PC-3 (cell line): ENCODE data around the gene ACYP2. TPM values are rescaled to one million over a fixed set of nuclear protein-coding genes. Genes with fewer than 3 reads are reported as not detected.
A peak's percentile ranks its signal among the peaks of the same experiment; 100 is the strongest.
"Not testable (repeated sequence)": the region's sequence is repeated elsewhere in the genome, so short reads cannot be mapped to it uniquely, and the experiment has no call there.

Source experiments
- ATAC-seq: fragments of 200-7000 bp; cut with Tn5 transposase; 2 replicates; pipeline ENCODE4 v1.9.1; 2020; ENCODE audit warnings: mild to moderate bottlenecking, moderate library complexity
- BruUV-seq: library from RNA; stranded (reverse); fragments of 400-500 nt; replicated peaks from 2 replicates; lab custom pipeline; 2021; lab: Mats Ljungman, UMichigan
- CTCF ChIA-PET: fragments of 300-600 bp; sonication (Branson Sonifier 250); formaldehyde crosslinking; loops from one replicate; lab custom pipeline; 2022; ENCODE audit warnings: antibody characterized with exemption; lab: Charles Lee
- POLR2A ChIA-PET: fragments of 300-600 bp; sonication (Branson Sonifier 250); formaldehyde crosslinking; loops from one replicate; lab custom pipeline; 2022; ENCODE audit warnings: antibody characterized with exemption; ENCODE audit not compliant: unreplicated experiment; lab: Charles Lee
- DNase-seq: peaks from one replicate; pipeline ENCODE4 v3.0.0-alpha.2; 2015
- H2AFZ ChIP-seq: fragments of 300-600 bp; sonication (generic); 2 replicates; pipeline ENCODE4 v1.6.0; 2016; ENCODE audit warnings: antibody characterized with exemption, low read length
- H3F3A ChIP-seq: fragments of 300-600 bp; sonication (generic); one replicate; pipeline ENCODE4 v1.6.0; 2017; ENCODE audit warnings: antibody characterized with exemption, low read length, control low read depth, mild to moderate bottlenecking; ENCODE audit not compliant: unreplicated experiment
- H3K27ac ChIP-seq: fragments of 300-600 bp; sonication (generic); 2 replicates; pipeline ENCODE4 v1.5.1; 2016; ENCODE audit warnings: mild to moderate bottlenecking, low read length
- H3K27me3 ChIP-seq: fragments of 300-600 bp; sonication (generic); 2 replicates; pipeline ENCODE4 v1.6.1; 2016; ENCODE audit warnings: low read length, mixed read lengths
- H3K36me3 ChIP-seq: fragments of 300-600 bp; sonication (generic); 2 replicates; pipeline ENCODE4 v1.6.1; 2016; ENCODE audit warnings: low read depth, mixed run types, low read length, mixed read lengths
- H3K4me1 ChIP-seq: fragments of 300-600 bp; sonication (generic); 2 replicates; pipeline ENCODE4 v1.5.1; 2016; ENCODE audit warnings: low read length; ENCODE audit not compliant: insufficient read depth
- H3K4me2 ChIP-seq: fragments of 300-600 bp; sonication (generic); 2 replicates; pipeline ENCODE4 v1.6.0; 2016; ENCODE audit warnings: low read length
- H3K4me3 ChIP-seq: fragments of 300-600 bp; sonication (generic); 2 replicates; pipeline ENCODE4 v1.5.1; 2016; ENCODE audit warnings: mild to moderate bottlenecking, low read length, mixed read lengths
- H3K79me2 ChIP-seq: fragments of 300-600 bp; sonication (generic); 2 replicates; pipeline ENCODE4 v1.6.1; 2017; ENCODE audit warnings: low read length, mixed read lengths
- H3K9ac ChIP-seq: fragments of 300-600 bp; sonication (generic); 2 replicates; pipeline ENCODE4 v1.6.0; 2016; ENCODE audit warnings: mild to moderate bottlenecking, low read length
- H3K9me2 ChIP-seq: fragments of 300-600 bp; sonication (generic); replicated peaks from 2 replicates; pipeline ENCODE4 v1.6.1; 2016; ENCODE audit warnings: mixed run types, low read length, mixed read lengths
- H3K9me3 ChIP-seq: fragments of 300-600 bp; sonication (generic); 2 replicates; pipeline ENCODE4 v1.6.1; 2016; ENCODE audit warnings: low read length, mixed read lengths
- H4K20me1 ChIP-seq: fragments of 300-600 bp; sonication (generic); 2 replicates; pipeline ENCODE4 v1.6.1; 2016; ENCODE audit warnings: low read length, mixed read lengths
- CTCF ChIP-seq: fragments of 300-600 bp; sonication (generic); conservative IDR thresholded peaks from 2 replicates; pipeline ENCODE4 v1.5.1; 2017; ENCODE audit warnings: antibody characterized with exemption, low read depth, mild to moderate bottlenecking, low read length
- EZH2 ChIP-seq: fragments of 300-600 bp; sonication (generic); IDR thresholded peaks from one replicate; pipeline ENCODE4 v1.6.1; 2017; ENCODE audit warnings: antibody characterized with exemption, mild to moderate bottlenecking, low read length; ENCODE audit not compliant: unreplicated experiment
- EZH2phosphoT487 ChIP-seq: fragments of 300-600 bp; sonication (generic); IDR thresholded peaks from 2 replicates; pipeline ENCODE4 v1.6.1; 2018; ENCODE audit warnings: mild to moderate bottlenecking, antibody characterized with exemption, low read length, borderline replicate concordance
- intact Hi-C: fragments of 100-400 bp; cut with micrococcal nuclease; formaldehyde crosslinking; loops from 2 replicates; pipeline ENCODE4 v1.9.0; 2023
- total RNA-seq: library from RNA; depleted of rRNA; stranded (reverse); fragments of >200 nt; gene quantifications from 2 replicates; pipeline ENCODE4 v1.2.3, GENCODE V29; 2014

Gene ACYP2
- total RNA-seq, 1 experiment from 2014 or later = 8.3 TPM

GRCh38 chr2:54107903-54108615 is 7.4 kb upstream of the ACYP2 start:
- ATAC-seq (no peak), DNase-seq (no peak)
- CTCF ChIA-PET = interaction anchor here (2.2 kb wide), 1 partner anchor 597 kb away, joined by 24 read pairs; no protein-coding TSS in a partner anchor
- BruUV-seq = no TSS peak
- intact Hi-C loops = loop anchor here (1.0 to 5.0 kb wide), 3 partner anchors 414 to 596 kb away; no protein-coding TSS in a partner anchor
- H3K4me1 ChIP-seq = peaks cover 24% of the 10 kb centered on the region
- no peaks in the 10 kb centered on the region for H3K36me3 ChIP-seq
- no peaks in the 10 kb centered on the region for H3F3A ChIP-seq
- H3K4me3 ChIP-seq = no peak overlapping the region
- no peaks in the 10 kb centered on the region for H3K9me2 ChIP-seq
- H3K79me2 ChIP-seq = no peaks in the 10 kb centered on the region
- H2AFZ ChIP-seq = 0 out of 2 replicates have a peak overlapping the region, but pooled peaks have one; percentile 3
- H3K9me3 ChIP-seq = no peaks in the 10 kb centered on the region
- no peak overlapping the region for H3K27ac ChIP-seq
- H3K27me3 ChIP-seq = no peaks in the 10 kb centered on the region
- no peak for TF ChIP-seq EZH2phosphoT487
- TF ChIP-seq CTCF = no peak
- TF ChIP-seq EZH2 = no peak
- POLR2A ChIA-PET = no interaction called here
- H4K20me1 ChIP-seq = no peaks in the 10 kb centered on the region
- no peak overlapping the region for H3K4me2 ChIP-seq
- no peak overlapping the region for H3K9ac ChIP-seq

- Histone ChIP-seq H4K20me1 (no peaks in the 10 kb centered on the region), H3K27me3 (no peaks in the 10 kb centered on the region), H3K9me2 (no peaks in the 10 kb centered on the region), H2AFZ (no peak overlapping the region), H3F3A (no peaks in the 10 kb centered on the region), H3K4me3 (no peak overlapping the region), H3K27ac (no peak overlapping the region), H3K79me2 (no peaks in the 10 kb centered on the region), H3K36me3 (no peaks in the 10 kb centered on the region), H3K9me3 (no peaks in the 10 kb centered on the region), H3K4me1 (peaks cover 11% of the 10 kb centered on the region; the same call in 1 of the 2 replicates), H3K4me2 (no peak overlapping the region), H3K9ac (no peak overlapping the region)
- TF ChIP-seq EZH2phosphoT487 (no peak), EZH2 (no peak), CTCF (no peak)
- DNase-seq (no peak), ATAC-seq (no peak)
- ChIA-PET POLR2A (no interaction called here), CTCF (no interaction called here)
- no TSS peak for BruUV-seq
- intact Hi-C loops = loop anchor here (5.0 to 10.0 kb wide), 3 partner anchors 412 to 725 kb away; no protein-coding TSS in a partner anchor
Measured at GRCh38 chr2:54109848-54110247, 5.6 kb upstream of the ACYP2 start.

GRCh38 chr2:54114479-54114878 is 936 bp upstream of the ACYP2 start:
- H3K9me3 ChIP-seq, H3F3A ChIP-seq, ATAC-seq, H3K4me1 ChIP-seq, H2AFZ ChIP-seq, BruUV-seq, CTCF ChIA-PET, H3K9me2 ChIP-seq, H3K79me2 ChIP-seq, DNase-seq, H3K36me3 ChIP-seq, H3K27me3 ChIP-seq, H4K20me1 ChIP-seq, H3K9ac ChIP-seq, H3K27ac ChIP-seq: not testable (repeated sequence)
- Histone ChIP-seq H3K4me2 (peak overlapping the region; percentile 86), H3K4me3 (peak overlapping the region; percentile 82)
- POLR2A ChIA-PET = interaction anchor here (0.7 kb wide), 2 partner anchors 11 to 589 kb away, joined by 3 to 9 read pairs; no protein-coding TSS in a partner anchor
- intact Hi-C loops = loop anchor here (2.0 to 10.0 kb wide), 2 partner anchors 590 to 720 kb away; no protein-coding TSS in a partner anchor
